AG04450 (cell line): ENCODE data around the gene TNFRSF4. TPM values are rescaled to one million over a fixed set of nuclear protein-coding genes. Genes with fewer than 3 reads are reported as not detected.
A peak's percentile ranks its signal among the peaks of the same experiment; 100 is the strongest.

Experiments
- CTCF ChIA-PET: fragments of 300-600, 350-600 bp; formaldehyde crosslinking; extraction: SDS; loops from one replicate; lab custom pipeline; 2022; ENCODE audit warnings: antibody characterized with exemption, inconsistent platforms; lab: Charles Lee
- POLR2A ChIA-PET: fragments of 350-600 bp; formaldehyde crosslinking; extraction: SDS; loops from one replicate; lab custom pipeline; 2021; ENCODE audit warnings: antibody characterized with exemption, inconsistent platforms; lab: Yijun Ruan, JAX
- DNase-seq: peaks from one replicate; pipeline ENCODE4 v3.0.0-alpha.2; 2011; ENCODE audit warnings: low read depth, low spot score
- H3K27ac ChIP-seq: one replicate; pipeline ENCODE4 v1.5.1; 2012; ENCODE audit warnings: low read depth, low read length, control low read depth
- H3K27me3 ChIP-seq: one replicate; pipeline ENCODE4 v1.6.0; 2012; ENCODE audit warnings: low read length; ENCODE audit not compliant: control insufficient read depth, insufficient read depth
- H3K4me3 ChIP-seq: 2 replicates; pipeline ENCODE4 v1.5.1; 2011; ENCODE audit warnings: mild to moderate bottlenecking, low read depth, low read length, control low read depth
- H3K9me3 ChIP-seq: 2 replicates; pipeline ENCODE4 v1.5.1; 2012; ENCODE audit warnings: low read length; ENCODE audit not compliant: control insufficient read depth, insufficient read depth
- polyA plus RNA-seq: library from polyadenylated mRNA; depleted of rRNA; stranded (reverse); fragments of >200 nt; gene quantifications from 2 replicates; pipeline ENCODE4 v1.2.3, GENCODE V29; 2011
- TF ChIP-seq, protein P1 (sequence below): IDR thresholded peaks from 2 replicates; pipeline ENCODE4 v1.5.1; 2011; ENCODE audit warnings: low read depth, low read length, control low read depth, inconsistent platforms

The TNFRSF4 gene
- polyA plus RNA-seq, 1 experiment: 0.07 TPM

DNA sequence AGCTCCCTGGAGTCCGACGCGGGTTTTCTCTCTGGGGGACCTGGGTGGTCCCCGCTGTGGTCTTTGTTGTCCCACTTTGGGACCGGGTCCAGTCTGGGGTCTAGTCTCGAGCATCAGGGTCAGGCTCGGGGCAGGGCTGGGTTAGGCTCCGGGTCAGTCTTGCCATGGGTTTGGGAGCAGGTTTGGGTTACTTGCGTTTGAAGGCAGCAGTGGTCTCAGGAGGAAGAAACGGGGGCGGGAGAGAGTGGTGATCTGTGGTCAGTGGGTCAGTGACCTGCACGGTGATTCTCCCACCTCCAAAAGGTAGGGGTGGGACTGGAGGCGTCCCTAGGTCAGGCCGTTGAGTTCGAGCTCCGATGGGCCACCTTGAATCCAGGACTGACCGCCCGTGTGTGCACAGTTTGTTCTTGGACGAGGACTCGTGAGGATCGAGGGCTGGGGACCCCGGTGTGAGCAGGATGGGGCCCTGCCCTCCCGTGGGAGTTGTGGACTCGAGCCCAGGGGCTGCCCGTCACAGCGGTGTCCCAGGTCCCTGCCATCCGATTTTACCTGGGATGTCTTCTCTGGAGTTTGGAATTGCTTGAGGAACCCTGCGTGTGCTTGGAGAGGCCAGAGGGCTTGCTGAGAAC lies 20.3 kb upstream of the TNFRSF4 start:
- no peak for DNase-seq
- Histone ChIP-seq H3K27me3 (no peaks in the 10 kb centered on the region), H3K27ac (no peak overlapping the region), H3K4me3 (no peak overlapping the region), H3K9me3 (peaks cover 21% of the 10 kb centered on the region)
- TF ChIP-seq, protein P1, sequence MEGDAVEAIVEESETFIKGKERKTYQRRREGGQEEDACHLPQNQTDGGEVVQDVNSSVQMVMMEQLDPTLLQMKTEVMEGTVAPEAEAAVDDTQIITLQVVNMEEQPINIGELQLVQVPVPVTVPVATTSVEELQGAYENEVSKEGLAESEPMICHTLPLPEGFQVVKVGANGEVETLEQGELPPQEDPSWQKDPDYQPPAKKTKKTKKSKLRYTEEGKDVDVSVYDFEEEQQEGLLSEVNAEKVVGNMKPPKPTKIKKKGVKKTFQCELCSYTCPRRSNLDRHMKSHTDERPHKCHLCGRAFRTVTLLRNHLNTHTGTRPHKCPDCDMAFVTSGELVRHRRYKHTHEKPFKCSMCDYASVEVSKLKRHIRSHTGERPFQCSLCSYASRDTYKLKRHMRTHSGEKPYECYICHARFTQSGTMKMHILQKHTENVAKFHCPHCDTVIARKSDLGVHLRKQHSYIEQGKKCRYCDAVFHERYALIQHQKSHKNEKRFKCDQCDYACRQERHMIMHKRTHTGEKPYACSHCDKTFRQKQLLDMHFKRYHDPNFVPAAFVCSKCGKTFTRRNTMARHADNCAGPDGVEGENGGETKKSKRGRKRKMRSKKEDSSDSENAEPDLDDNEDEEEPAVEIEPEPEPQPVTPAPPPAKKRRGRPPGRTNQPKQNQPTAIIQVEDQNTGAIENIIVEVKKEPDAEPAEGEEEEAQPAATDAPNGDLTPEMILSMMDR: no peak
- ChIA-PET POLR2A (no interaction called here), CTCF (no interaction called here)

DNA sequence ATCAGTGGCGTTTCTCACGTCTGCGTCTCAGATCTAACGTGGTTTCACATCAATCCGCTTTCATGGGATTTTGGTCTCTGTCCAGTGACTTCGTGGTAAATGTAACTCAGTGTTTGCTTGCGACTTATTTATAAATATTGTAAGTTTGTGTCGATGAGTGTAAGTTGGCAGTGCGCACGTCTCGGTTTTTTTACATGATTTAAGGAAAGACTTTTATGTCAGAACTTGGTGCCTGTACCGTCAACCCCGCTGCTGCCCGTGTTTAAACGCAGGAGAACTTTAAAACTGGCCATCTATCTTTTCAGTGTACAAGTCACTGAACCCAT lies 19.6 kb upstream of the TNFRSF4 start:
- TF ChIP-seq, protein P1: no peak
- Histone ChIP-seq H3K27ac (no peak overlapping the region), H3K9me3 (peaks cover 21% of the 10 kb centered on the region), H3K27me3 (no peaks in the 10 kb centered on the region), H3K4me3 (no peak overlapping the region)
- ChIA-PET CTCF (no interaction called here), POLR2A (no interaction called here)
- no peak for DNase-seq

DNA sequence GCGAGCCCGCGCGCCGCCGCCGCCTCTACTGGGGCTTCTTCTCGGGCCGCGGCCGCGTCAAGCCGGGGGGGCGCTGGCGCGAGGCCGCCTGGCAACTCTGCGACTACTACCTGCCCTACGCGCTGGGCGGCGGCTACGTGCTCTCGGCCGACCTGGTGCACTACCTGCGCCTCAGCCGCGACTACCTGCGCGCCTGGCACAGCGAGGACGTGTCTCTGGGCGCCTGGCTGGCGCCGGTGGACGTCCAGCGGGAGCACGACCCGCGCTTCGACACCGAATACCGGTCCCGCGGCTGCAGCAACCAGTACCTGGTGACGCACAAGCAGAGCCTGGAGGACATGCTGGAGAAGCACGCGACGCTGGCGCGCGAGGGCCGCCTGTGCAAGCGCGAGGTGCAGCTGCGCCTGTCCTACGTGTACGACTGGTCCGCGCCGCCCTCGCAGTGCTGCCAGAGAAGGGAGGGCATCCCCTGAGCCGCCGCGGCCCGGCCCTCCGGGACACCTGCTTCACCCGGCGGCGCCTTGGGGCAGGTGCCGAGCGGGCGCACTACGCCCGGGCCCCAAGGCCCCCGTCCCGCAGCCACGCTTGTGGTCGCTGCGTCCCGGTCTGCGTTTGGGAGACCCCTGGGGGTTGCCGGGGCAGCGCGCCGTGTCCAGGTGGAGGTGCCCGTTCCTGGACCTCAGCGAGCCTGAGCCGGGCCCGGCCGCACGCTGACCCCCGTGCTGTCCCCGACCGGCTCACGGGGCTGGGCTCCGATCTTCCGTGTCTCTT lies 19.0 kb upstream of the TNFRSF4 start:
- TF ChIP-seq, protein P1: no peak
- Histone ChIP-seq H3K27ac (no peak overlapping the region), H3K27me3 (no peaks in the 10 kb centered on the region), H3K4me3 (no peak overlapping the region), H3K9me3 (peaks cover 21% of the 10 kb centered on the region)
- ChIA-PET POLR2A (no interaction called here), CTCF (no interaction called here)
- no peak for DNase-seq

DNA sequence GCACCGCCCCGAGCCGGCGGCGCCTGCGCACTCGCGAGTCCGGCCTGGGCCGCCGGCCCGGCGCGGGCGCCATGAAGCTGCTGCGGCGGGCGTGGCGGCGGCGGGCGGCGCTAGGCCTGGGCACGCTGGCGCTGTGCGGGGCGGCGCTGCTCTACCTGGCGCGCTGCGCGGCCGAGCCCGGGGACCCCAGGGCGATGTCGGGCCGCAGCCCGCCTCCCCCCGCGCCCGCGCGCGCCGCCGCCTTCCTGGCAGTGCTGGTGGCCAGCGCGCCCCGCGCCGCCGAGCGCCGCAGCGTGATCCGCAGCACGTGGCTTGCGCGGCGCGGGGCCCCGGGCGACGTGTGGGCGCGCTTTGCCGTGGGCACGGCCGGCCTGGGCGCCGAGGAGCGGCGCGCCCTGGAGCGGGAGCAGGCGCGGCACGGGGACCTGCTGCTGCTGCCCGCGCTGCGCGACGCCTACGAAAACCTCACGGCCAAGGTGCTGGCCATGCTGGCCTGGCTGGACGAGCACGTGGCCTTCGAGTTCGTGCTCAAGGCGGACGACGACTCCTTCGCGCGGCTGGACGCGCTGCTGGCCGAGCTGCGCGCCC lies 18.3 kb upstream of the TNFRSF4 start, which contains the start of gene B3GALT6:
Gene B3GALT6, plus strand, starts transcription at position 30 of the 588 bp plus-strand sequence. Its CDS starts 42 bp downstream, at position 72.
- peak within 1 kb of the TSS; percentile 91 for H3K4me3 ChIP-seq
- TF ChIP-seq, protein P1: no peak
- CTCF ChIA-PET: interaction anchor here (0.6 kb wide), 1 partner anchor 70 kb away, joined by 3 read pairs; no protein-coding TSS in a partner anchor

More for the DNA sequence above, 18.3 kb upstream of the TNFRSF4 start, which contains the start of gene B3GALT6:
- DNase-seq: no peak
- Histone ChIP-seq H3K9me3 (peaks cover 21% of the 10 kb centered on the region), H3K27me3 (no peaks in the 10 kb centered on the region), H3K27ac (peak within 1 kb of the TSS; percentile 78)
- POLR2A ChIA-PET: no interaction called here
